ENCODE measurements around the gene ENDOD1. TPM values are rescaled to one million over a fixed set of nuclear protein-coding genes. Genes with fewer than 3 reads are reported as not detected.

The ENDOD1 gene
- total RNA-seq, 4 donors from 2014 or later, result 106 to 210 (median 154) TPM

GRCh38 chr11:95084509-95084908 lies 5.1 kb upstream of the ENDOD1 start:
- no peaks in the 10 kb centered on the region for H3K27me3 ChIP-seq
- no peaks in the 10 kb centered on the region for H3K9me3 ChIP-seq
- no peak overlapping the region for H3K4me3 ChIP-seq
- H3K36me3 ChIP-seq, result no peaks in the 10 kb centered on the region
- TF ChIP-seq CTCF (IDR thresholded peaks at IDR 0.05), result no peak
- TF ChIP-seq EP300 (IDR thresholded peaks at IDR 0.05), result no peak
- TF ChIP-seq POLR2A (IDR thresholded peaks at IDR 0.05), result no peak
- DNase-seq (ENCODE audit: low spot score in 2 of 2), result no peak
- peak overlapping the region in 2 of 4 donors; percentile 91 to 96 for H3K27ac ChIP-seq
- H3K4me1 ChIP-seq, result peaks cover 0 to 56% (median 36%) of the 10 kb centered on the region in 4 donors

- Histone ChIP-seq H3K4me3 (no peak overlapping the region), H3K9me3 (no peaks in the 10 kb centered on the region), H3K36me3 (no peaks in the 10 kb centered on the region), H3K4me1 (peaks cover 0 to 49% (median 30%) of the 10 kb centered on the region in 4 donors), H3K27ac (peak overlapping the region in 2 of 4 donors; percentile 91 to 96), H3K27me3 (no peaks in the 10 kb centered on the region)
- TF ChIP-seq POLR2A (IDR thresholded peaks at IDR 0.05) (no peak), EP300 (IDR thresholded peaks at IDR 0.05) (no peak), CTCF (IDR thresholded peaks at IDR 0.05) (no peak)
- WGBS, 2 donors, result 86 to 87% methylated on average over 3 of the region's 3 CpGs
- DNase-seq (ENCODE audit: low spot score in 2 of 2), result no peak
These were observed 4.4 kb upstream of the ENDOD1 start for GRCh38 chr11:95085117-95085816.

GRCh38 chr11:95086151-95086550 lies 3.5 kb upstream of the ENDOD1 start:
- Histone ChIP-seq H3K4me3 (no peak overlapping the region), H3K27me3 (no peaks in the 10 kb centered on the region), H3K4me1 (peaks cover 0 to 49% (median 26%) of the 10 kb centered on the region in 4 donors), H3K27ac (peak overlapping the region in 1 of 4 donors; percentile 22), H3K36me3 (no peaks in the 10 kb centered on the region), H3K9me3 (no peaks in the 10 kb centered on the region)
- DNase-seq (ENCODE audit: low spot score in 2 of 2), result no peak
- 88 to 93% methylated on average over 2 of the region's 2 CpGs for WGBS, 2 donors
- no peak for TF ChIP-seq EP300 (IDR thresholded peaks at IDR 0.05)
- no peak for TF ChIP-seq POLR2A (IDR thresholded peaks at IDR 0.05)
- no peak for TF ChIP-seq CTCF (IDR thresholded peaks at IDR 0.05)

GRCh38 chr11:95086836-95087570 lies 2.6 kb upstream of the ENDOD1 start:
- no peak for TF ChIP-seq POLR2A (IDR thresholded peaks at IDR 0.05)
- no peak for TF ChIP-seq EP300 (IDR thresholded peaks at IDR 0.05)
- TF ChIP-seq CTCF (IDR thresholded peaks at IDR 0.05), result no peak
- Histone ChIP-seq H3K4me3 (no peak overlapping the region), H3K27ac (peak overlapping the region in 2 of 4 donors; percentile 2 to 94), H3K27me3 (no peaks in the 10 kb centered on the region), H3K4me1 (peaks cover 0 to 51% (median 27%) of the 10 kb centered on the region in 4 donors), H3K9me3 (no peaks in the 10 kb centered on the region), H3K36me3 (no peaks in the 10 kb centered on the region)
- 94 to 98% methylated on average over 1 of the region's 1 CpG for WGBS, 2 donors
- no peak for DNase-seq (ENCODE audit: low spot score in 2 of 2)
